Transverse colon (tissue), 4 donors: ENCODE data around the gene POPDC2. TPM values are rescaled to one million over a fixed set of nuclear protein-coding genes. Genes with fewer than 3 reads are reported as not detected.

Source experiments
- DNase-seq: peaks from one replicate; pipeline ENCODE4 v3.0.0-alpha.2; 2019
- H3K27ac ChIP-seq, 4 donors: fragments of 200-600 bp; sonication (generic); 2 replicates each; pipeline ENCODE4 v1.5.1; 2016 to 2018; ENCODE audit warnings: inconsistent platforms in 4 of 4
- H3K27me3 ChIP-seq: fragments of 200-600 bp; sonication (generic); 2 replicates; pipeline ENCODE4 v1.5.1; 2017; ENCODE audit warnings: inconsistent platforms
- H3K36me3 ChIP-seq, 4 donors: fragments of 200-600 bp; sonication (generic); 2 replicates each; pipeline ENCODE4 v1.5.1; 2017 to 2019; ENCODE audit warnings: inconsistent platforms in 4 of 4
- H3K4me1 ChIP-seq, 4 donors: fragments of 200-600 bp; sonication (generic); 2 replicates each; pipeline ENCODE4 v1.5.1; 2017 to 2020; ENCODE audit warnings: inconsistent platforms in 4 of 4
- H3K4me3 ChIP-seq, 4 donors: fragments of 200-600 bp; sonication (generic); 1 replicate in 1 of 4; 2 replicates in 3 of 4; pipeline versions ENCODE4 v1.5.1 to v1.6.1; 2017 to 2019; ENCODE audit warnings: inconsistent platforms in 4 of 4
- H3K9me3 ChIP-seq, 2 donors: fragments of 200-600 bp; sonication (generic); 2 replicates each; pipeline ENCODE4 v1.5.1; 2017 to 2019; ENCODE audit warnings: inconsistent platforms in 2 of 2
- CTCF ChIP-seq, 5 experiments: fragments of 200-600 bp in 3 of 5; fragments of 450-650 bp in 2 of 5; sonication (generic) in 3 of 5; IDR thresholded peaks; 1 replicate in 2 of 5; 2 replicates in 3 of 5; pipeline ENCODE4 v1.5.1; 2016 to 2017; ENCODE audit warnings: antibody characterized with exemption in 5 of 5, inconsistent platforms in 3 of 5, mild to moderate bottlenecking in 2 of 5, moderate library complexity in 1 of 5
- EP300 ChIP-seq: sonication (generic); formaldehyde crosslinking; IDR thresholded peaks from one replicate; pipeline ENCODE4 v1.6.1; 2017; ENCODE audit warnings: antibody characterized with exemption, low read depth
- POLR2A ChIP-seq: fragments of 450-650 bp; IDR thresholded peaks from one replicate; pipeline ENCODE4 v1.6.1; 2016; ENCODE audit warnings: antibody characterized with exemption, mild to moderate bottlenecking, moderate library complexity
- POLR2AphosphoS5 ChIP-seq, 3 donors: sonication (generic); formaldehyde crosslinking; IDR thresholded peaks; one replicate each; pipeline ENCODE4 v1.6.1; 2016; ENCODE audit warnings: antibody characterized with exemption in 3 of 3
- WGBS, 2 donors: methylation state at CpG; one replicate each; pipeline ENCODE4 v1.1.5; 2018; ENCODE audit warnings: low coverage in 1 of 2; 5-methylcytosine and 5-hydroxymethylcytosine counted together
- in situ Hi-C, 4 donors: fragments of 200-750 bp; cut with MboI; loops; one replicate each; pipeline versions ENCODE4 v1.15.0 to v1.15.1; 2017; ENCODE audit warnings: low sequenced_read_pairs in 3 of 4, low pct_ligation_motif_present in 1 of 4, low pct_unique_long_range_greater_than_20kb in 1 of 4
- intact Hi-C: fragments of 100-400 bp; cut with DNase I; formaldehyde crosslinking; loops from one replicate; pipeline ENCODE4 v1.15.1; 2023; ENCODE audit warnings: low total_unique reads
- total RNA-seq, 4 donors: library from RNA; depleted of rRNA; stranded (reverse); fragments of >200 nt; gene quantifications; one replicate each; pipeline ENCODE4 v1.1.0, GENCODE V29; 2016

POPDC2 gene
- total RNA-seq, 4 donors from 2014 or later = 15.0 to 17.7 (median 15.6) TPM

GRCh38 chr3:119664850-119665379 is 4.5 kb upstream of the POPDC2 start:
- in situ Hi-C loops = no loop called here
- Histone ChIP-seq H3K9me3 (no peaks in the 10 kb centered on the region), H3K4me3 (no peak overlapping the region), H3K27me3 (no peaks in the 10 kb centered on the region), H3K27ac (peak overlapping the region; percentile 43 to 75 (median 70)), H3K36me3 (peaks cover 0 to 9% (median 3%) of the 10 kb centered on the region in 4 donors), H3K4me1 (peaks cover 0 to 21% (median under 1%) of the 10 kb centered on the region in 4 donors)
- DNase-seq = no peak
- TF ChIP-seq POLR2AphosphoS5 (IDR thresholded peaks at IDR 0.05) = peak in 1 of 3 donors; percentile 17
- no peak for TF ChIP-seq CTCF (IDR thresholded peaks at IDR 0.05)
- intact Hi-C loops = no loop called here
- WGBS, 2 donors = 74 to 90% methylated on average over 2 to 4 of the region's 4 CpGs

GRCh38 chr3:119664370-119664769 is 4.0 kb upstream of the POPDC2 start:
- TF ChIP-seq POLR2AphosphoS5 (IDR thresholded peaks at IDR 0.05) = no peak
- peak; percentile 41 for TF ChIP-seq EP300
- TF ChIP-seq CTCF (IDR thresholded peaks at IDR 0.05) = no peak
- Histone ChIP-seq H3K27ac (peak overlapping the region; percentile 43 to 75 (median 70)), H3K9me3 (no peaks in the 10 kb centered on the region), H3K36me3 (peaks cover 0 to 9% (median 3%) of the 10 kb centered on the region in 4 donors), H3K4me3 (no peak overlapping the region), H3K4me1 (peaks cover 0 to 16% (median 0%) of the 10 kb centered on the region in 4 donors), H3K27me3 (no peaks in the 10 kb centered on the region)
- no peak for DNase-seq
- in situ Hi-C loops (no loop called here), intact Hi-C loops (no loop called here)
- WGBS, 2 donors = 69 to 70% methylated on average over 4 of the region's 4 CpGs

GRCh38 chr3:119663885-119664284 is 3.5 kb upstream of the POPDC2 start:
- H3K9me3 ChIP-seq = no peaks in the 10 kb centered on the region
- H3K27ac ChIP-seq = peak overlapping the region; percentile 43 to 75 (median 70)
- TF ChIP-seq POLR2AphosphoS5 (IDR thresholded peaks at IDR 0.05) (no peak), CTCF (IDR thresholded peaks at IDR 0.05) (no peak), EP300 (no peak), POLR2A (no peak)
- H3K27me3 ChIP-seq = no peaks in the 10 kb centered on the region
- DNase-seq = no peak
- H3K4me3 ChIP-seq = no peak overlapping the region
- H3K4me1 ChIP-seq = peaks cover 0 to 16% (median 0%) of the 10 kb centered on the region in 4 donors
- WGBS, 2 donors = 75 to 83% methylated on average over 2 of the region's 2 CpGs
- peaks cover 0 to 6% (median 2%) of the 10 kb centered on the region in 4 donors for H3K36me3 ChIP-seq
- intact Hi-C loops = no loop called here
- in situ Hi-C loops = no loop called here

DNA sequence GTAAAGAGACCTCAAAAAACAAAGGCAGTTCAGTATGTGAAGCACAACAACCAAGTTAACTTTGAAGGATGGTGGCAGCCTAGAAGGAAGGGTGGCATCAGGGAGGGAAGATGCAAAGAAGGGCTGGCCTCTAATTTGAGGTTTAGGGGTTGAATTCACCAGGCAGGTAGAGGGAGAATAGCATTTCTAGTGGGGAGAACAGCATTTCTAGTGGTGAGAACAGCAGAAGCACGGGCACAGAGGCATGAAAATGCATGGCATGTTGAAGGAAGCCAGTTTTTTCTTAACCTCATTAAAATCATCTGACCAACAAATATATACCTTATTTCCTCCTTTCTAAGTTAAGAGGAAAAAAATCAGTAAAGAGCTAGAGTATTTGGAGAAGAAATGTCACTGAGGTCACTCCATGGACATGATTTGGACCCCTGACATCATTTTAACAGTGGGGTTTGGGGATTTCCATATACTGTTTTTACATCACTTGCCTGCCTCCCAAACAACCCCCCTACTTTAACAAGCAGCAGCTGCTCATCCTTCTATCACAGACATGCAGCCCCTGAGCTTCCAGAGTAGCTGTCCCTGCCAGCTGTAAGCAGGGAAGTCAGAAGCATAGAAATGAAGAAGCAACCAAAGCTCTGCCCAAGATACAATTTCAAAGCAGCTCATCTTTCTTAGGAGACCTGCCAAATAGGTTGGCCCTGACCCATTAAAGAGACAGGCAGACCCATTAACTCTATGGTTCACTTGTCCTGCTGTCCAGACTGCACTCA is 2.4 kb upstream of the POPDC2 start:
- Histone ChIP-seq H3K4me1 (peaks cover 0 to 16% (median 0%) of the 10 kb centered on the region in 4 donors), H3K36me3 (no peaks in the 10 kb centered on the region), H3K9me3 (no peaks in the 10 kb centered on the region), H3K4me3 (no peak overlapping the region), H3K27me3 (no peaks in the 10 kb centered on the region), H3K27ac (peak overlapping the region; percentile 43 to 75 (median 70))
- no peak for TF ChIP-seq POLR2A
- peak in 1 of 5 experiments; percentile 22 for TF ChIP-seq CTCF (IDR thresholded peaks at IDR 0.05)
- DNase-seq = no peak
- intact Hi-C loops = no loop called here
- WGBS, 2 donors = 43 to 70% methylated on average over 1 of the region's 1 CpG
- in situ Hi-C loops = no loop called here
